ENCODE data around the gene HAUS7.

DNA sequence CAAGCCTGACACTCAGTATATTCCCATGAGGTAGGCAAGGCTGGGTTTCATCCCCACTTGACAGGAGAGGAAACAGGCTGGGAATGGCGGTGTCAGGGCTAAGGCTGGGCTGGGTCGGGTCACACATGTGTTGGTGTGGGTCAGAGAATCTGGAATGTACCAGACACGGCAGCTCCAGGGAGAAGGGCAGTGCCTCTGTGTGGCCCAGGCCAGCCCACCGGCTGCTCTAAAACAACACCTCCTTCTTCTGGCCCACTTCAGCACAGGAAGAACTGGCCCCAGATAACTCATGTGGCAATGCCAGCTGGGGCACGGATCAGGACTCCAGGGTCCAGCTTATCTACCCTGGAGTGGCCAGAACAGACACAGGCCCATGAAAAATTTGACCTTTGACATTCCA, 6.3 kb downstream of the HAUS7 start:
- TF ChIP-seq, protein P1, sequence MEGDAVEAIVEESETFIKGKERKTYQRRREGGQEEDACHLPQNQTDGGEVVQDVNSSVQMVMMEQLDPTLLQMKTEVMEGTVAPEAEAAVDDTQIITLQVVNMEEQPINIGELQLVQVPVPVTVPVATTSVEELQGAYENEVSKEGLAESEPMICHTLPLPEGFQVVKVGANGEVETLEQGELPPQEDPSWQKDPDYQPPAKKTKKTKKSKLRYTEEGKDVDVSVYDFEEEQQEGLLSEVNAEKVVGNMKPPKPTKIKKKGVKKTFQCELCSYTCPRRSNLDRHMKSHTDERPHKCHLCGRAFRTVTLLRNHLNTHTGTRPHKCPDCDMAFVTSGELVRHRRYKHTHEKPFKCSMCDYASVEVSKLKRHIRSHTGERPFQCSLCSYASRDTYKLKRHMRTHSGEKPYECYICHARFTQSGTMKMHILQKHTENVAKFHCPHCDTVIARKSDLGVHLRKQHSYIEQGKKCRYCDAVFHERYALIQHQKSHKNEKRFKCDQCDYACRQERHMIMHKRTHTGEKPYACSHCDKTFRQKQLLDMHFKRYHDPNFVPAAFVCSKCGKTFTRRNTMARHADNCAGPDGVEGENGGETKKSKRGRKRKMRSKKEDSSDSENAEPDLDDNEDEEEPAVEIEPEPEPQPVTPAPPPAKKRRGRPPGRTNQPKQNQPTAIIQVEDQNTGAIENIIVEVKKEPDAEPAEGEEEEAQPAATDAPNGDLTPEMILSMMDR (IDR thresholded peaks at IDR 0.05): no peak
- no peak for TF ChIP-seq POLR2A (IDR thresholded peaks at IDR 0.05)
- TF ChIP-seq EP300 (IDR thresholded peaks at IDR 0.05): no peak

All from stomach (tissue), 4 donors.